GM13977 (cell line): ENCODE measurements around the gene PCSK1.
"Not testable (repeated sequence)": the region's sequence is repeated elsewhere in the genome, so short reads cannot be mapped to it uniquely, and the experiment has no call there.

Experiments used
- DNase-seq: peaks from one replicate; pipeline ENCODE4 v3.0.0; 2012; ENCODE audit warnings: low spot score
- CTCF ChIP-seq: IDR thresholded peaks from 2 replicates; pipeline ENCODE4 v1.5.1; 2012; ENCODE audit warnings: mild to moderate bottlenecking, control low read depth; ENCODE audit not compliant: insufficient read depth; ENCODE audit errors: extremely low read depth, missing control alignments
- in situ Hi-C: fragments of 300-500 bp; cut with MboI; formaldehyde crosslinking; loops from one replicate; pipeline ENCODE4 v1.12.0; 2022; ENCODE audit warnings: low sequenced_read_pairs, low pct_unique_long_range_greater_than_20kb, mixed read lengths, inconsistent platforms; ENCODE audit not compliant: unreplicated experiment

Gene PCSK1

GRCh38 chr5:96372726-96373380, 60.2 kb downstream of the PCSK1 start:
- TF ChIP-seq CTCF = no peak
- in situ Hi-C loops = no loop called here
- no peak for DNase-seq

DNA sequence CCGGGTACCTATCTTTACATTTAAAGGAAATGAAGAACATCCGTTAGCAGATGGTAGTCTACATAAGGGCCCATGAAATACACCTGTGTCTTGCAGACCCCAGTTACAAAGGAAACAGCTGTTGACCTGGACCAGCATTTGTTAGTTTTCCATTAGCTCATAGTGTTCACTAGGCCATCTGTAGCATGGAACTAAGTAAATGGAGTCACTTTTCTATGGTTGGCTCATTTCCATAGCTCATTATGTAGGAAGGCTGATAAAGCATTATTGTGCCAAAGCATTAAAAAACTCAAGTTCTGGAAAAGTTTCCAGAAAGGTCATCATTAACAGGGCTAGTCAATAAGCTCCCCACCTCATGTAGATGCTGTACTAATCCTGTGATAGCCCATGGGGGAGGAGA, 62.1 kb downstream of the PCSK1 start:
- in situ Hi-C loops = no loop called here
- TF ChIP-seq CTCF = no peak
- DNase-seq = no peak

- in situ Hi-C loops, DNase-seq: not testable (repeated sequence)
Measured at GRCh38 chr5:96367337-96367736, 65.7 kb downstream of the PCSK1 start.

GRCh38 chr5:96354237-96354636, 78.8 kb downstream of the PCSK1 start:
- in situ Hi-C loops = no loop called here
- TF ChIP-seq CTCF = no peak
- no peak for DNase-seq

DNA sequence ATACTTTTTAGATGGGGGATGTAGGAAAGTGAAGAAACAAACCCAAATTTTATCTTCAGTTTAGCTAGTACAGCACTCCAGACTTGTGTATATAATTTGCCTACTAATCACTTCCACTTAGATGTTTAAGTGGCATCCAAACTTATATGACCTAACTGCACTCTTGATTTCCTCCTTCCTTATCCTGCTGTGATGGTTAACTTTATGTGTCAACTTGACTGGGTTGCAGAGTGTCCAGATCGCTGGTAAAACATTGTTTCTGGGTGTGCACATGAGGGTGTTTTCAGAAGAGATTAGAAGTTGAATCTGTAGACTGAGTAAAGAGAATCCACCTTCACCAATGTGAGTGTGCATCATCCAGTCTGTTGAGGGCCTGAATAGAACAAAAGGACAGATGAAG, 79.8 kb downstream of the PCSK1 start:
- TF ChIP-seq CTCF = no peak
- DNase-seq = no peak
- in situ Hi-C loops = no loop called here

- DNase-seq = no peak
- in situ Hi-C loops = no loop called here
- no peak for TF ChIP-seq CTCF
Measured at GRCh38 chr5:96350678-96351077, 82.4 kb downstream of the PCSK1 start.

DNA sequence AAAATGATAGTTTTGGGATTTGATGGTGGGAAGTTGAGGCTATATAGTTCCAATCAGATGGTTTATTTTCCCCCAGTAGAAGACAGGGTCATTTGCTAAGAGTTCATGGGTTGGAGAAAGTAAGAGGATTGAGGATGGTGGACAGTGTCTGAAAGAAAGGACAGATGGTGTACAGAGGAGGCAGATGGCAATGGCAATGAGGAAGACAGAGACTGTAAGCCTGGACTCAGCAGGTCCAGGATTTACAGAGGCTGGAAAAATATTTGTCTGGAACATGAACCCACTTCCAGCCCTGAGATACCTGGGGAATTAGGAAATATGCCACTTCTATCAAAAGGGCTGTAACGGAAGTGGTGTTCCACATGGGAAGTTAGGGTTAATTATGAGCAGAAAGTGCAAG, 84.5 kb downstream of the PCSK1 start:
- in situ Hi-C loops = loop anchor here (10.0 to 25.0 kb wide), 3 partner anchors 86 to 386 kb away; partner anchors contain the start of genes ELL2 and PCSK1
- no peak for DNase-seq
- TF ChIP-seq CTCF = no peak
